Brain microvascular endothelial cell (primary cell): ENCODE measurements around the gene G6PC2.
"Not testable (repeated sequence)": the region's sequence is repeated elsewhere in the genome, so short reads cannot be mapped to it uniquely, and the experiment has no call there.

Source experiments
- DNase-seq: peaks from one replicate; pipeline ENCODE4 v3.0.0-alpha.2; 2020
- H3K27ac ChIP-seq: fragments of 250-450 bp; sonication (Bioruptor Pico); 2 replicates; pipeline ENCODE4 v1.5.1; 2020; ENCODE audit warnings: mild to moderate bottlenecking, moderate library complexity
- H3K27me3 ChIP-seq: fragments of 250-450 bp; sonication (Bioruptor Pico); replicated peaks from 2 replicates; pipeline ENCODE4 v1.5.1; 2020; ENCODE audit warnings: mild to moderate bottlenecking
- H3K36me3 ChIP-seq: fragments of 250-450 bp; sonication (Bioruptor Pico); replicated peaks from 2 replicates; pipeline ENCODE4 v1.5.1; 2020; ENCODE audit warnings: mild to moderate bottlenecking
- H3K4me3 ChIP-seq: 2 replicates; pipeline ENCODE4 v1.5.1; 2011; ENCODE audit warnings: low read depth, mild to moderate bottlenecking, control low read depth, low read length, moderate library complexity
- CTCF ChIP-seq: IDR thresholded peaks from 2 replicates; pipeline ENCODE4 v1.5.1; 2011; ENCODE audit warnings: low read depth, mild to moderate bottlenecking, moderate library complexity, low read length, control low read depth, inconsistent platforms; ENCODE audit errors: missing control alignments
- in situ Hi-C: cut with HindIII; loops from 2 replicates; pipeline ENCODE4 v1.10.0; 2017; ENCODE audit warnings: low sequenced_read_pairs, low pct_ligation_motif_present

G6PC2 gene

GRCh38 chr2:168858146-168858545, 42.9 kb upstream of the G6PC2 start:
- Histone ChIP-seq H3K27me3 (no peaks in the 10 kb centered on the region), H3K27ac (no peak overlapping the region), H3K36me3 (no peaks in the 10 kb centered on the region), H3K4me3 (no peak overlapping the region)
- TF ChIP-seq CTCF: no peak
- in situ Hi-C loops: no loop called here
- no peak for DNase-seq

DNA sequence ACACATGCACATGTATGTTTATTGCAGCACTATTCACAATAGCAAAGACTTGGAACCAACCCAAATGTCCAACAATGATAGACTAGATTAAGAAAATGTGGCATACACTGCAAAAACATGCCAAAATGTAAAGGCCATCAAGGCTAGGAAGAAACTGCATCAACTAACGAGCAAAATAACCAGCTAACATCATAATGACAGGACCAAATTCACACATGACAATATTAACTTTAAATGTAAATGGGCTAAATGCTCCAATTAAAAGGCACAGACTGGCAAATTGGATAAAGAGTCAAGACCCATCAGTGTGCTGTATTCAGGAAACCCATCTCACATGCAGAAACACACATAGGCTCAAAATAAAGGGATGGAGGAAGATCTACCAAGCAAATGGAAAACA, 33.9 kb upstream of the G6PC2 start:
- DNase-seq, H3K27me3 ChIP-seq, in situ Hi-C loops, H3K36me3 ChIP-seq, H3K4me3 ChIP-seq, H3K27ac ChIP-seq: not testable (repeated sequence)

DNA sequence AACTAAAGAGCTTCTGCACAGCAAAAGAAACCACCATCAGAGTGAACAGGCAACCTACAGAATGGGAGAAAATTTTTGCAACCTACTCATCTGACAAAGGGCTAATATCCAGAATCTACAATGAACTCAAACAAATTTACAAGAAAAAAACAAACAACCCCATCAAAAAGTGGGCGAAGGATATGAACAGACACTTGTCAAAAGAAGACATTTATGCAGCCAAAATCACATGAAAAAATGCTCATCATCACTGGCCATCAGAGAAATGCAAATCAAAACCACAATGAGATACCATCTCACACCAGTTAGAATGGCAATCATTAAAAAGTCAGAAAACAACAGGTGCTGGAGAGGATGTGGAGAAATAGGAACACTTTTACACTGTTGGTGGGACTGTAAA, 30.7 kb upstream of the G6PC2 start:
- H3K36me3 ChIP-seq, in situ Hi-C loops, H3K27ac ChIP-seq, H3K27me3 ChIP-seq, H3K4me3 ChIP-seq, DNase-seq: not testable (repeated sequence)

DNA sequence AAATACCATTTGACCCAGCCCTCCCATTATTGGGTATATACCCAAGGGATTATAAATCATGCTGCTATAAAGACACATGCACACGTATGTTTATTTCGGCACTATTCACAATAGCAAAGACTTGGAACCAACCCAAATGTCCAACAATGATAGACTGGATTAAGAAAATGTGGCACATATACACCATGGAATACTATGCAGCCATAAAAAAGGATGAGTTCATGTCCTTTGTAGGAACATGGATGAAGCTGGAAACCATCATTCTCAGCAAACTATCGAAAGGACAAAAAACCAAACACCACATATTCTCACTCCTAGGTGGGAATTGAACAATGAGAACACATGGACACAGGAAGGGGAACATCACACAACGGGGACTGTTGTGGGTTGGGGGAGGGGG, 30.3 kb upstream of the G6PC2 start:
- H3K27ac ChIP-seq, H3K4me3 ChIP-seq, DNase-seq, H3K27me3 ChIP-seq, in situ Hi-C loops, H3K36me3 ChIP-seq: not testable (repeated sequence)

- H3K27ac ChIP-seq: no peak overlapping the region
- in situ Hi-C loops: no loop called here
- DNase-seq: no peak
- no peaks in the 10 kb centered on the region for H3K36me3 ChIP-seq
- no peaks in the 10 kb centered on the region for H3K27me3 ChIP-seq
- no peak for TF ChIP-seq CTCF
- no peak overlapping the region for H3K4me3 ChIP-seq
These were observed 26.6 kb upstream of the G6PC2 start for GRCh38 chr2:168874368-168875054.

DNA sequence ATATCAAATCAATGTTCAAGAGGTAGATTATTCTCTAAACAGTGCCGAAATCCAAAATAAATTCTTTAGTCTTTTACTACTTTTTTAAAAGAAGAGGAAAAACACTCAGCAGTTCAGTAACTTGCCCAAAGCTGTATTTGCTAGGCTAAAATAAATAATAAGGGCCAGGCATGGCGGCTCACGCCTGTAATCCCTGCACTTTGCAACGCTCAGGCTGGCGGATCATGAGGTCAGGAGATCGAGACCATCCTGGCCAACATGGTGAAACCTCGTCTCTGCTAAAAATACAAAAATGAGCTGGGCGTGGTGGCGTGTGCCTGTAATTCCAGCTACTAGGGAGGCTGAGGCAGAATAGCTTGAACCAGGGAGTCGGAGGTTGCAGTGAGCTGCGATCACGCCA, 18.9 kb upstream of the G6PC2 start:
- H3K27ac ChIP-seq, H3K36me3 ChIP-seq, in situ Hi-C loops, H3K27me3 ChIP-seq, H3K4me3 ChIP-seq, DNase-seq: not testable (repeated sequence)

DNA sequence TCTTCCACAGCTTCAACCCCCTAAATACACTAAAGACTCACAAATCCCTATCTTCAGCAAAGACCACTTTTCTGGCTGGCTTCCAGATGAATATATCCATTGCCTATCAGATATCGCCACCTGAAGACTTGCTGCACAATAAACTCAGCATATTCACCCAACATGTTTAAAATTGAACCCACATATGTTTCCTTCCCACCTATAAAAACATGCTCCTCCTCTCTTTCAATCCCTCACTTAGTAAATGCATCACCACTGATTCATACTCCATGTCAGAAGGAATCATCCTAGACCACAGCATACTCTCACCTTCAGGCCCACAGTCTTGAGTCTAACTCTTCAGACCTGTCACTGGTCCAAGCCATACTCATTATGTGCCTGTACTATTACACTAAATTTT, 16.1 kb upstream of the G6PC2 start:
- in situ Hi-C loops: no loop called here
- Histone ChIP-seq H3K4me3 (no peak overlapping the region), H3K27ac (no peak overlapping the region), H3K27me3 (no peaks in the 10 kb centered on the region), H3K36me3 (no peaks in the 10 kb centered on the region)
- TF ChIP-seq CTCF: no peak
- DNase-seq: no peak

- no peak overlapping the region for H3K27ac ChIP-seq
- H3K27me3 ChIP-seq: no peaks in the 10 kb centered on the region
- no peaks in the 10 kb centered on the region for H3K36me3 ChIP-seq
- TF ChIP-seq CTCF: no peak
- H3K4me3 ChIP-seq: peak overlapping the region; percentile 86
- DNase-seq: no peak
- in situ Hi-C loops: no loop called here
These were observed 11.5 kb upstream of the G6PC2 start for GRCh38 chr2:168889635-168890005.
